HG03045 (cell line): ENCODE data around the gene ARRDC2.
A peak's percentile ranks its signal among the peaks of the same experiment; 100 is the strongest.
"Not testable (repeated sequence)": the region's sequence is repeated elsewhere in the genome, so short reads cannot be mapped to it uniquely, and the experiment has no call there.

Experiments used
- ATAC-seq: cut with Tn5 transposase; IDR thresholded peaks from one replicate; pipeline ENCODE4 v1.9.1; 2021; ENCODE audit warnings: mild to moderate bottlenecking, moderate library complexity; ENCODE audit not compliant: unreplicated experiment

Gene ARRDC2

GRCh38 chr19:17989425-17990094 is 18.4 kb upstream of the ARRDC2 start:
- no peak for ATAC-seq

GRCh38 chr19:17993076-17993813 is 14.7 kb upstream of the ARRDC2 start:
- ATAC-seq: no peak

- no peak for ATAC-seq
These were observed 11.1 kb upstream of the ARRDC2 start for GRCh38 chr19:17996826-17997316.

GRCh38 chr19:17997969-17998826 is 9.8 kb upstream of the ARRDC2 start:
- no peak for ATAC-seq

- no peak for ATAC-seq
These were observed 9.2 kb upstream of the ARRDC2 start for GRCh38 chr19:17998827-17999150.

GRCh38 chr19:17999684-18000479 is 8.1 kb upstream of the ARRDC2 start:
- no peak for ATAC-seq

GRCh38 chr19:18000480-18000914 is 7.5 kb upstream of the ARRDC2 start:
- no peak for ATAC-seq

GRCh38 chr19:18000915-18001776 is 6.8 kb upstream of the ARRDC2 start:
- peak; percentile 52 for ATAC-seq

GRCh38 chr19:18001777-18002345 is 6.1 kb upstream of the ARRDC2 start:
- no peak for ATAC-seq

GRCh38 chr19:18002347-18002850 is 5.6 kb upstream of the ARRDC2 start:
- ATAC-seq: no peak

GRCh38 chr19:18005750-18006149 is 2.2 kb upstream of the ARRDC2 start:
- ATAC-seq: not testable (repeated sequence)

GRCh38 chr19:18007044-18007916 is 690 bp upstream of the ARRDC2 start:
- peak; percentile 51 for ATAC-seq

GRCh38 chr19:18008814-18009213 is 844 bp downstream of the ARRDC2 start:
- ATAC-seq: no peak

GRCh38 chr19:18009412-18010066 is 1.6 kb downstream of the ARRDC2 start:
- ATAC-seq: no peak

- ATAC-seq: no peak
These were observed 2.2 kb downstream of the ARRDC2 start for GRCh38 chr19:18010149-18010548.

GRCh38 chr19:18013210-18014111 is 5.5 kb downstream of the ARRDC2 start:
- ATAC-seq: no peak

- no peak for ATAC-seq
These were observed 6.2 kb downstream of the ARRDC2 start for GRCh38 chr19:18014197-18014596.
